NB4 (cell line): ENCODE measurements around the gene GRIFIN.

Experiments used
- MAX ChIP-seq: IDR thresholded peaks from 2 replicates; pipeline ENCODE4 v1.6.1; 2011; ENCODE audit warnings: low read depth, low read length
- MYC ChIP-seq: IDR thresholded peaks from 2 replicates; pipeline ENCODE4 v1.6.1; 2011; ENCODE audit warnings: low read depth, low read length
- POLR2A ChIP-seq: IDR thresholded peaks from 2 replicates; pipeline ENCODE4 v1.6.1; 2011; ENCODE audit warnings: mild to moderate bottlenecking; ENCODE audit not compliant: insufficient read length; ENCODE audit errors: extremely low read depth
- TF ChIP-seq, protein P1 (sequence below): IDR thresholded peaks from one replicate; pipeline ENCODE4 v1.5.1; 2012; ENCODE audit warnings: low read depth, low read length

- TF ChIP-seq, protein P1, sequence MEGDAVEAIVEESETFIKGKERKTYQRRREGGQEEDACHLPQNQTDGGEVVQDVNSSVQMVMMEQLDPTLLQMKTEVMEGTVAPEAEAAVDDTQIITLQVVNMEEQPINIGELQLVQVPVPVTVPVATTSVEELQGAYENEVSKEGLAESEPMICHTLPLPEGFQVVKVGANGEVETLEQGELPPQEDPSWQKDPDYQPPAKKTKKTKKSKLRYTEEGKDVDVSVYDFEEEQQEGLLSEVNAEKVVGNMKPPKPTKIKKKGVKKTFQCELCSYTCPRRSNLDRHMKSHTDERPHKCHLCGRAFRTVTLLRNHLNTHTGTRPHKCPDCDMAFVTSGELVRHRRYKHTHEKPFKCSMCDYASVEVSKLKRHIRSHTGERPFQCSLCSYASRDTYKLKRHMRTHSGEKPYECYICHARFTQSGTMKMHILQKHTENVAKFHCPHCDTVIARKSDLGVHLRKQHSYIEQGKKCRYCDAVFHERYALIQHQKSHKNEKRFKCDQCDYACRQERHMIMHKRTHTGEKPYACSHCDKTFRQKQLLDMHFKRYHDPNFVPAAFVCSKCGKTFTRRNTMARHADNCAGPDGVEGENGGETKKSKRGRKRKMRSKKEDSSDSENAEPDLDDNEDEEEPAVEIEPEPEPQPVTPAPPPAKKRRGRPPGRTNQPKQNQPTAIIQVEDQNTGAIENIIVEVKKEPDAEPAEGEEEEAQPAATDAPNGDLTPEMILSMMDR = no peak
- TF ChIP-seq MAX (no peak), MYC (no peak), POLR2A (no peak)
Measured at GRCh38 chr7:2472739-2473138, 3.5 kb downstream of the GRIFIN start.
